Measurements from ENCODE around the gene SEZ6L2.

- TF ChIP-seq EZH2phosphoT487 (IDR thresholded peaks at IDR 0.05; ENCODE audit: borderline replicate concordance), result no peak
- no peak for TF ChIP-seq CTCF (conservative IDR thresholded peaks at IDR 0.05; ENCODE audit: low read length)
These were observed 9.4 kb upstream of the SEZ6L2 start for GRCh38 chr16:29908719-29909220.

All from Loucy (cell line).